ENCODE measurements around the gene CD3E. TPM values are rescaled to one million over a fixed set of nuclear protein-coding genes. Genes with fewer than 3 reads are reported as not detected.
A peak's percentile ranks its signal among the peaks of the same experiment; 100 is the strongest.

The CD3E gene
- total RNA-seq, 4 donors from 2014 or later, result 0.36 to 0.52 (median 0.46) TPM; not detected in 1

DNA sequence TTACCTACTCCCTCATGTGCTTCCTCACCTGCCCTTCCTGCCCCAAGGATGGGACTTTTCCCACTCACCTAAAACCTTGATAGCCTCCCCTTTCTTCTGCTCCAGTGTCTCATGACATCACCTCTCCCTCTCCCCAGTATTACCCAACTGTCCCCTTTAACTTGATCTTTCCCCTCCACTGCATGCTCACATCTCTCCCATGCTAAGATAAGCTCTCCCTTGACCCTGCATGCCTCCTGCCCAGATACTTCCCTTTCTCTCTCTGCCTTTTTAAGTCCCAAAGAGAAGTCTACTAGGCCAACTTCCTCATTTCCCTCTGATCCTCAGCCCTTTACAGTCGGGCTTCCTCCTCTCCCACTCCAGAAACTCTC, 14.8 kb downstream of the CD3E start:
- intact Hi-C loops (cut with DNase I; ENCODE audit: low total_unique reads), result no loop called here
- no peak for TF ChIP-seq POLR2A (IDR thresholded peaks at IDR 0.05)
- TF ChIP-seq, protein P1, sequence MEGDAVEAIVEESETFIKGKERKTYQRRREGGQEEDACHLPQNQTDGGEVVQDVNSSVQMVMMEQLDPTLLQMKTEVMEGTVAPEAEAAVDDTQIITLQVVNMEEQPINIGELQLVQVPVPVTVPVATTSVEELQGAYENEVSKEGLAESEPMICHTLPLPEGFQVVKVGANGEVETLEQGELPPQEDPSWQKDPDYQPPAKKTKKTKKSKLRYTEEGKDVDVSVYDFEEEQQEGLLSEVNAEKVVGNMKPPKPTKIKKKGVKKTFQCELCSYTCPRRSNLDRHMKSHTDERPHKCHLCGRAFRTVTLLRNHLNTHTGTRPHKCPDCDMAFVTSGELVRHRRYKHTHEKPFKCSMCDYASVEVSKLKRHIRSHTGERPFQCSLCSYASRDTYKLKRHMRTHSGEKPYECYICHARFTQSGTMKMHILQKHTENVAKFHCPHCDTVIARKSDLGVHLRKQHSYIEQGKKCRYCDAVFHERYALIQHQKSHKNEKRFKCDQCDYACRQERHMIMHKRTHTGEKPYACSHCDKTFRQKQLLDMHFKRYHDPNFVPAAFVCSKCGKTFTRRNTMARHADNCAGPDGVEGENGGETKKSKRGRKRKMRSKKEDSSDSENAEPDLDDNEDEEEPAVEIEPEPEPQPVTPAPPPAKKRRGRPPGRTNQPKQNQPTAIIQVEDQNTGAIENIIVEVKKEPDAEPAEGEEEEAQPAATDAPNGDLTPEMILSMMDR (IDR thresholded peaks at IDR 0.05), result no peak
- 55 to 77% methylated on average over 1 of the region's 1 CpG for WGBS, 2 donors
- peak in 1 of 2 donors; percentile 64 for DNase-seq (ENCODE audit: low spot score in 2 of 2)
- H3K4me3 ChIP-seq (ENCODE audit: low read depth, poor library complexity, severe bottlenecking), result no peak overlapping the region

DNA sequence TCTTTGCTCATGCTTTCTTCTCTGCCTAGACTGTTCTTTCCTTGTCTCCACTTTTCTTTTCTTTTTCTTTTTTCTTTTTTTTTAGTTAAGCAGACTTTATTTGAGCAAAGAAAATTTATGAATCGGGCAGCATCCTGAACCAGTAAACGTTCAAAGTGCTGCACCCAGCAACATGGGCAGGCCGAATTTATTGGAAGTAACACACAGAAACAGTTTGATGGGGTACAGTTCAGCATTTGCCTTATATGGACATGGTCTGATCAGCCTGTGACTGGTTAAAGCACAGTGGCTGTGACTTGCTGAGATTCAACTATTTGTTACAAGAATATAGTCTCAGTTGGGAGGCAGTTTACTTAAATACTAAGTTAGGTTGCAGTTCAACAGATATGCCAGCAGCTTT, 16.0 kb downstream of the CD3E start:
- TF ChIP-seq POLR2A (IDR thresholded peaks at IDR 0.05), result no peak
- TF ChIP-seq, protein P1 (IDR thresholded peaks at IDR 0.05), result no peak
- WGBS, 2 donors, result 84 to 91% methylated on average over 3 of the region's 3 CpGs
- no peak for DNase-seq (ENCODE audit: low spot score in 2 of 2)
- no peak overlapping the region for H3K4me3 ChIP-seq (ENCODE audit: low read depth, poor library complexity, severe bottlenecking)
- intact Hi-C loops (cut with DNase I; ENCODE audit: low total_unique reads), result no loop called here

DNA sequence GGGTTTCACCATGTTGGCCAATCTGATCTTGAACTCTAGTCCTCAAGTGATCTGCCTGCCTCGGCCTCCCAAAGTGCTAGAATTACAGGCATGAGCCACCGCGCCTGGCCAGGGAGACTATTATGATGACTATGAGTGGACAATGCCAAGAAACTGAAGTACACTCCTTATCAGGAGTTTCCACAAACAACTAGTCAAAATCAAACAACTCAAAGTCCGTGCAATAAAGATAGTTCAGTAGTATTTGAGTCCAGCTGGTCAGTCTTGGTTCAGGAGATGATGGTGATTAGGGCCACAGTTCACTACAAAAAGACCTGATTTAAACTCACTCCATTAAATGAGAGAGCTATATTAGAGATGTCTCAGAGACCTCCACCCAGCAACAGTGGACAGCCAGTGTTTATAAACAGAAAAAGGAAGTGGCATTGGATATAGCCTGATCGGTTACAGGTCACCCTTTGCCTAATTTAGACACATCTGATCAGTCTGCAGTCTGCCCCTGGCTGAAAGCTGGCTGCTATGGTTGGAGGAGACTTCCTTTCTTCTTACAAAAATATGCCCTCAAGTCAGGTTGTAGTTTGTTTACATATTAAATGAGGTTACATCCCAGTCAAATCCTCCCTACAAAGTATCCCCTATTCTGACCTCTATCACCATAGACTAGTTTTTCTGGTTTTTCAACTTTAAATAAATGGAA, 17.0 kb downstream of the CD3E start:
- TF ChIP-seq, protein P1 (IDR thresholded peaks at IDR 0.05), result no peak
- H3K4me3 ChIP-seq (ENCODE audit: low read depth, poor library complexity, severe bottlenecking), result no peak overlapping the region
- no peak for DNase-seq (ENCODE audit: low spot score in 2 of 2)
- WGBS, 2 donors, result 69 to 72% methylated on average over 5 of the region's 5 CpGs
- intact Hi-C loops (cut with DNase I; ENCODE audit: low total_unique reads), result no loop called here

DNA sequence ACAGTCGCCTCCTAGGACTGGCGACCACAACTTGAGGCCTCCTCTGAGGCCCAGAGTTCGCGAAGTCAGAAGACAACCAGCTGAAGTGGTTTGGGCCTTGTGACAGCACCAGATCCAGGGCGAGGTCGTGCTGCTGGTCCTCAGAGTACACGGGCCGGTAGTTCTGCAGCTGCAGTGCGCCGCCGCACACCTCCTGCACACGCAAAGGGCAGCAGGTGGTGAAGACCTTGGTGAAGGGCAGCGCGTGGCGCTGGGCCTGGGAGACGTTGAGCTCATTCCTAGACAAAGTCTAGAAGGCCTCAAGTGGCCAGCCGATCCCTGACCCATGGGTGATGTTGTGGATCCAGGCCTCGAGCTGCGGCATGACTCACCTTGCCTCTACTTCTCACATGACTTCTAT, 18.2 kb downstream of the CD3E start:
- intact Hi-C loops (cut with DNase I; ENCODE audit: low total_unique reads), result no loop called here
- H3K4me3 ChIP-seq (ENCODE audit: low read depth, poor library complexity, severe bottlenecking), result no peak overlapping the region
- 96 to 98% methylated on average over 12 to 19 of the region's 19 CpGs for WGBS, 2 donors
- TF ChIP-seq, protein P1 (IDR thresholded peaks at IDR 0.05), result no peak
- TF ChIP-seq POLR2A (IDR thresholded peaks at IDR 0.05), result no peak
- no peak for DNase-seq (ENCODE audit: low spot score in 2 of 2)

DNA sequence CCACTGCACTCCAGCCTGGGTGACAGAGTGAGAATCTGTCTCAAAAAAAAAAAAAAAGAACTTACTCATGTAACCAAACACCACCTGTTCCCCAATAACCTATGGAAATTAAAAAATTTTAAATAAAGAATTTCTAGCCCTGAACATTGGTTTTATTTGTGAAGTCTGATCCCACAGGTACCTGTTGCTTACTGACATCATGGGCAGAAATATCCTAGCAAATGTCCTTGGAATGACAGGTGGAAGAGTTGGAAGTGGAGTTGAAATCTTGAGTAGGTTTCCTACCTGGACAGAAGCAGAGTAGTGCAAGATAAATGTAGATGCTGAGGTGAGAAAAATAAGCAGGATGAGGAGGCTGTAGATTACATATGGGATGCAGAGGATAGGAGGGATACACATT, 20.8 kb downstream of the CD3E start:
- intact Hi-C loops (cut with DNase I; ENCODE audit: low total_unique reads), result no loop called here
- no peak for TF ChIP-seq POLR2A (IDR thresholded peaks at IDR 0.05)
- TF ChIP-seq, protein P1 (IDR thresholded peaks at IDR 0.05), result no peak
- no peak for DNase-seq (ENCODE audit: low spot score in 2 of 2)
- no peak overlapping the region for H3K4me3 ChIP-seq (ENCODE audit: low read depth, poor library complexity, severe bottlenecking)

DNA sequence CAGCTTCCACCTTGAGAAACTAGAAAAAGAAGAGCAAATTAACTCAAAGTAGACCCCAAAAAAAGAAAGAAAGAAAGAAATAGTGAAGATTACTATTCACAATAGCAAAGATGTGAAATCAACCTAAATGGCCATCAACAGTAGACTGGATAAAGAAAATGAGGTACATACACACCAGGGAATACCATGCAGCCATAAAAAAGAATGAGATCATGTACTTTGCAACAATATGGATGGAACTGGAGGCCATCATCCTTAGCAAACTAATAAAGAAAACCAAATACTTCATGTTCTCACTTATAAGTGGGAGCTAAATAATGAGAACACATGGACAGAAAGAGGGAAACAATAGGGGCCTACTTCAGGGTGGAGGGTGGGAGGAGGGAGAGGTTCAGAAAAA, 24.2 kb downstream of the CD3E start:
- H3K4me3 ChIP-seq (ENCODE audit: low read depth, poor library complexity, severe bottlenecking), result no peak overlapping the region
- TF ChIP-seq, protein P1 (IDR thresholded peaks at IDR 0.05), result no peak
- no peak for TF ChIP-seq POLR2A (IDR thresholded peaks at IDR 0.05)
- no peak for DNase-seq (ENCODE audit: low spot score in 2 of 2)
- intact Hi-C loops (cut with DNase I; ENCODE audit: low total_unique reads), result no loop called here

All from lower leg skin (tissue), 4 donors.